Kasumi-1 (cell line): ENCODE results near the gene LYRM4.
"Not testable (repeated sequence)": the region's sequence is repeated elsewhere in the genome, so short reads cannot be mapped to it uniquely, and the experiment has no call there.

Experiments used
- DNase-seq, 2 experiments: peaks; one replicate each; lab custom pipeline; 2025; lab: John Stamatoyannopoulos, UW

The LYRM4 gene

GRCh38 chr6:5121956-5122355 lies 138.8 kb downstream of the LYRM4 start:
- no peak for DNase-seq

- no peak for DNase-seq
Observed at GRCh38 chr6:5121479-5121878, 139.3 kb downstream of the LYRM4 start.

GRCh38 chr6:5120543-5120942 lies 140.2 kb downstream of the LYRM4 start:
- not testable (repeated sequence) for DNase-seq

- DNase-seq, result no peak
Observed at GRCh38 chr6:5120011-5120410, 140.7 kb downstream of the LYRM4 start.

GRCh38 chr6:5119090-5119951 lies 141.4 kb downstream of the LYRM4 start:
- DNase-seq, result no peak

GRCh38 chr6:5116243-5116991 lies 144.3 kb downstream of the LYRM4 start:
- DNase-seq, result no peak

GRCh38 chr6:5115168-5115567 lies 145.6 kb downstream of the LYRM4 start:
- no peak for DNase-seq

GRCh38 chr6:5113096-5113495 lies 147.7 kb downstream of the LYRM4 start:
- no peak for DNase-seq

GRCh38 chr6:5112066-5112799 lies 148.5 kb downstream of the LYRM4 start:
- DNase-seq, result no peak

- DNase-seq, result no peak
Observed at GRCh38 chr6:5111626-5112025, 149.1 kb downstream of the LYRM4 start.

GRCh38 chr6:5110246-5110645 lies 150.5 kb downstream of the LYRM4 start:
- DNase-seq, result no peak

- DNase-seq, result no peak
Observed at GRCh38 chr6:5109436-5109835, 151.3 kb downstream of the LYRM4 start.

GRCh38 chr6:5108536-5109150 lies 152.1 kb downstream of the LYRM4 start:
- DNase-seq, result no peak

GRCh38 chr6:5108068-5108467 lies 152.7 kb downstream of the LYRM4 start:
- DNase-seq, result no peak

GRCh38 chr6:5107341-5107740 lies 153.4 kb downstream of the LYRM4 start:
- no peak for DNase-seq

GRCh38 chr6:5105146-5105545 lies 155.6 kb downstream of the LYRM4 start:
- no peak for DNase-seq

- DNase-seq, result no peak
Observed at GRCh38 chr6:5104667-5105066, 156.1 kb downstream of the LYRM4 start.

GRCh38 chr6:5103250-5103649 lies 157.5 kb downstream of the LYRM4 start:
- DNase-seq, result no peak

- no peak for DNase-seq
Observed at GRCh38 chr6:5102267-5102970, 158.3 kb downstream of the LYRM4 start.

GRCh38 chr6:5100806-5101205 lies 159.9 kb downstream of the LYRM4 start:
- no peak for DNase-seq

- DNase-seq, result no peak
Observed at GRCh38 chr6:5099537-5099936, 161.2 kb downstream of the LYRM4 start.
